Neutrophil (primary cell): ENCODE results near the gene SLC35F1.

ENCODE experiments used
- H3K27ac ChIP-seq: fragments of 200-600 bp; sonication (generic); 2 replicates; pipeline ENCODE4 v1.5.1; 2016; ENCODE audit warnings: mild to moderate bottlenecking, moderate library complexity
- H3K27me3 ChIP-seq: fragments of 200-600 bp; sonication (generic); 2 replicates; pipeline ENCODE4 v1.6.0; 2016; ENCODE audit warnings: mild to moderate bottlenecking
- H3K36me3 ChIP-seq: fragments of 200-600 bp; sonication (generic); 2 replicates; pipeline ENCODE4 v1.5.1; 2017
- H3K4me1 ChIP-seq, 2 experiments: fragments of 200-600 bp in 1 of 2; sonication (generic) in 1 of 2; 1 replicate in 1 of 2; 2 replicates in 1 of 2; pipeline versions ENCODE4 v1.5.1 to v1.6.1; 2013 to 2016; ENCODE audit warnings: low read depth in 1 of 2, low read length in 1 of 2, mild to moderate bottlenecking in 1 of 2, moderate library complexity in 1 of 2; ENCODE audit not compliant: control insufficient read depth in 1 of 2, insufficient read depth in 1 of 2
- H3K4me3 ChIP-seq, 2 experiments: fragments of 200-600 bp in 1 of 2; sonication (generic) in 1 of 2; 1 replicate in 1 of 2; 2 replicates in 1 of 2; pipeline ENCODE4 v1.5.1; 2013 to 2016; ENCODE audit warnings: low read depth in 1 of 2, low read length in 1 of 2, mild to moderate bottlenecking in 1 of 2, moderate library complexity in 1 of 2
- H3K9me3 ChIP-seq: fragments of 200-600 bp; sonication (generic); 2 replicates; pipeline ENCODE4 v1.5.1; 2016
- TF ChIP-seq, protein P1 (sequence below): fragments of 200-600 bp; sonication (generic); IDR thresholded peaks from 2 replicates; pipeline ENCODE4 v1.5.1; 2016; ENCODE audit warnings: antibody characterized with exemption

The SLC35F1 gene

GRCh38 chr6:117976030-117976651 lies 69.1 kb downstream of the SLC35F1 start:
- no peaks in the 10 kb centered on the region for H3K9me3 ChIP-seq
- no peaks in the 10 kb centered on the region for H3K36me3 ChIP-seq
- no peak overlapping the region for H3K27ac ChIP-seq
- no peak overlapping the region for H3K4me3 ChIP-seq
- no peaks in the 10 kb centered on the region for H3K27me3 ChIP-seq
- TF ChIP-seq, protein P1, sequence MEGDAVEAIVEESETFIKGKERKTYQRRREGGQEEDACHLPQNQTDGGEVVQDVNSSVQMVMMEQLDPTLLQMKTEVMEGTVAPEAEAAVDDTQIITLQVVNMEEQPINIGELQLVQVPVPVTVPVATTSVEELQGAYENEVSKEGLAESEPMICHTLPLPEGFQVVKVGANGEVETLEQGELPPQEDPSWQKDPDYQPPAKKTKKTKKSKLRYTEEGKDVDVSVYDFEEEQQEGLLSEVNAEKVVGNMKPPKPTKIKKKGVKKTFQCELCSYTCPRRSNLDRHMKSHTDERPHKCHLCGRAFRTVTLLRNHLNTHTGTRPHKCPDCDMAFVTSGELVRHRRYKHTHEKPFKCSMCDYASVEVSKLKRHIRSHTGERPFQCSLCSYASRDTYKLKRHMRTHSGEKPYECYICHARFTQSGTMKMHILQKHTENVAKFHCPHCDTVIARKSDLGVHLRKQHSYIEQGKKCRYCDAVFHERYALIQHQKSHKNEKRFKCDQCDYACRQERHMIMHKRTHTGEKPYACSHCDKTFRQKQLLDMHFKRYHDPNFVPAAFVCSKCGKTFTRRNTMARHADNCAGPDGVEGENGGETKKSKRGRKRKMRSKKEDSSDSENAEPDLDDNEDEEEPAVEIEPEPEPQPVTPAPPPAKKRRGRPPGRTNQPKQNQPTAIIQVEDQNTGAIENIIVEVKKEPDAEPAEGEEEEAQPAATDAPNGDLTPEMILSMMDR = no peak
- no peaks in the 10 kb centered on the region for H3K4me1 ChIP-seq

DNA sequence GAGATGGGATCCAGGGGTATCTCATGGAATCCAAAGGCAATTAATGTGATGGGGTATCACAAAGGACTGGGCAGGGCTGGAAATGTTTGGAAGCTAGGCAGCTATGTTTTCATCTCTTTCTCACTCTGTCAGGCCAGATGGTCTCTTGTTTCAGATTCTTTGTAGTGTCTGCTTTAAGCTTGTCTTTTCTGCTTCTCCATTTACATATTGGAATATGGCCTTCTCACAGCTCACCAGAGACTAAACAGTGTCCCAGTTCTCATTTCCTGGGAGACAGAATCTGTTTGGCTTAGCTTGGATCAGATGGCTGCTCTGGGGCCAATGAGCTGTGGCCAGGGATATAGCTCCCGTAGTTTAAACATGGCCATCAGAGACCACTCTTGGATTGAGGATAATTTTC lies 78.9 kb downstream of the SLC35F1 start:
- TF ChIP-seq, protein P1 = no peak
- Histone ChIP-seq H3K9me3 (no peaks in the 10 kb centered on the region), H3K4me1 (no peaks in the 10 kb centered on the region), H3K27me3 (no peaks in the 10 kb centered on the region), H3K27ac (no peak overlapping the region), H3K4me3 (no peak overlapping the region), H3K36me3 (no peaks in the 10 kb centered on the region)

GRCh38 chr6:117986396-117986795 lies 79.3 kb downstream of the SLC35F1 start:
- Histone ChIP-seq H3K36me3 (no peaks in the 10 kb centered on the region), H3K27ac (no peak overlapping the region), H3K9me3 (no peaks in the 10 kb centered on the region), H3K27me3 (no peaks in the 10 kb centered on the region), H3K4me3 (no peak overlapping the region), H3K4me1 (no peaks in the 10 kb centered on the region)
- TF ChIP-seq, protein P1 = no peak

- Histone ChIP-seq H3K36me3 (no peaks in the 10 kb centered on the region), H3K4me1 (no peaks in the 10 kb centered on the region), H3K27me3 (no peaks in the 10 kb centered on the region), H3K27ac (no peak overlapping the region), H3K9me3 (no peaks in the 10 kb centered on the region), H3K4me3 (no peak overlapping the region)
- TF ChIP-seq, protein P1 = no peak
Measured at GRCh38 chr6:117989086-117989485, 82.0 kb downstream of the SLC35F1 start.

- TF ChIP-seq, protein P1 = no peak
Measured at GRCh38 chr6:117990151-117990550, 83.1 kb downstream of the SLC35F1 start.

DNA sequence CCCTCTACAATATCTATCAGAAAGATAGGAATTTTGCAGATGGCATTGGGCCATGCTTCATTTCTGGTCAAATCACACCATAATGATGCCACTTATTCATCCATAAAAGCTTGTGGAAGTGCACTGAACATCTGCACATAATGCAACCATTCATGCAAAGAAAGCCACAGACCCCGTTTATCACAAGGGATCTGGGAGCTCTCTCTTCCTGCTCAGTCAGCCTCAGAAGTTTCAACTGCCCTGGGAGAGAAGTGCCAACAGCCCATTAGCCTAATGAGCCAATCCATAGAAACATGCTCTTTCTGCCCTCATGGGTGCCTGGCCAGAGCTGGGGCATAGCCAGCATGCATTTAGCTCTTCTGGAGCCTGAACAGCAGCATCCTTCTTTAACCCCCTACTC lies 85.8 kb downstream of the SLC35F1 start:
- Histone ChIP-seq H3K36me3 (no peaks in the 10 kb centered on the region), H3K4me3 (no peak overlapping the region), H3K9me3 (no peaks in the 10 kb centered on the region), H3K4me1 (no peaks in the 10 kb centered on the region), H3K27me3 (no peaks in the 10 kb centered on the region), H3K27ac (no peak overlapping the region)
- TF ChIP-seq, protein P1 = no peak

More at GRCh38 chr6:117990151-117990550, 83.1 kb downstream of the SLC35F1 start:
- Histone ChIP-seq H3K27ac (no peak overlapping the region), H3K4me3 (no peak overlapping the region), H3K27me3 (no peaks in the 10 kb centered on the region), H3K36me3 (no peaks in the 10 kb centered on the region), H3K4me1 (no peaks in the 10 kb centered on the region), H3K9me3 (no peaks in the 10 kb centered on the region)
